Pancreas (tissue), 10 donors: ENCODE results near the gene HSF4. TPM values are rescaled to one million over a fixed set of nuclear protein-coding genes. Genes with fewer than 3 reads are reported as not detected.
A peak's percentile ranks its signal among the peaks of the same experiment; 100 is the strongest.

Experiments
- ATAC-seq, 4 donors: fragments of 200-7000 bp; cut with Tn5 transposase; one replicate each; pipeline versions ENCODE4 v1.8.0 to v1.9.1; 2020; ENCODE audit warnings: mild to moderate bottlenecking in 4 of 4, moderate library complexity in 4 of 4
- DNase-seq, 6 donors: peaks; one replicate each; pipeline ENCODE4 v3.0.0-alpha.2; 2020
- FAIRE-seq: peaks from 2 replicates; lab custom pipeline; 2012; peaks lifted over from hg19 to GRCh38; lab: Jason Lieb, UNC
- H3K27ac ChIP-seq, 4 donors: fragments of 200-600 bp; sonication (generic); 1 replicate in 3 of 4; 2 replicates in 1 of 4; pipeline versions ENCODE4 v1.5.0 to v1.8.0; 2020
- H3K27me3 ChIP-seq, 4 donors: fragments of 200-600 bp; one replicate each; pipeline ENCODE4 v1.8.0; 2021
- H3K36me3 ChIP-seq, 3 donors: fragments of 200-600 bp; sonication (generic) in 1 of 3; one replicate each; pipeline versions ENCODE4 v1.5.0 to v1.8.0; 2020 to 2021
- H3K4me1 ChIP-seq, 3 donors: fragments of 200-600 bp; one replicate each; pipeline ENCODE4 v1.8.0; 2021
- H3K4me3 ChIP-seq, 4 donors: fragments of 200-600 bp; sonication (generic) in 2 of 4; one replicate each; pipeline versions ENCODE4 v1.5.0 to v1.8.0; 2020 to 2021
- H3K9me3 ChIP-seq, 4 donors: fragments of 200-600 bp; one replicate each; pipeline ENCODE4 v1.8.0; 2021
- WGBS, 2 donors: extraction: QIAGEN DNeasy Blood & Tissue Kit; methylation state at CpG; one replicate each; pipeline ENCODE4 v1.1.7; 2013; 5-methylcytosine and 5-hydroxymethylcytosine counted together
- intact Hi-C, 3 donors: fragments of 100-400 bp; cut with DNase I; formaldehyde crosslinking; loops; one replicate each; pipeline versions ENCODE4 v1.11.1 to v1.14.2; 2022
- polyA plus RNA-seq, 2 donors: library from polyadenylated mRNA; stranded (reverse); fragments of 200-250 nt; gene quantifications; one replicate each; pipeline ENCODE4 v1.2.3, GENCODE V29; 2013
- total RNA-seq, 6 donors: library from RNA; stranded (reverse); fragmentation: NEBNext Ultra II Directional in 4 of 6; extraction: Animal tissue kit (Norgen Biotek cat#: 25700) in 4 of 6; gene quantifications; one replicate each; pipeline versions ENCODE4 v1.2.1 to v1.2.4, GENCODE V29; 2021 to 2023
- TF ChIP-seq, protein P1 (sequence below), 4 donors: fragments of 200-600 bp; sonication (generic) in 3 of 4; IDR thresholded peaks; one replicate each; pipeline versions ENCODE4 v1.5.0 to v1.8.0; 2021; ENCODE audit warnings: antibody characterized with exemption in 4 of 4
- donor health status: healthy with polysubstance abuse.
- donor health status: DM: no; HTN: no; CAD: no; lungs with moderate emphysema.
- donor health status: DM: no; HTN: no; CAD: no.
- donor health status: control.
- donor health status: control.
- donor health status: Bipolar disorder and iron deficiency.
- donor health status: DM: yes; HTN: yes; CAD: no.
- donor health status: DM: no; HTN: no; CAD: no.
- donor health status: DM: no; HTN: no; CAD: no.
- donor health status: DM: yes; HTN: yes; CAD: no.

Gene HSF4
- total and polyA plus RNA-seq, 8 donors: 34.9 to 330 (median 61.6) TPM

DNA sequence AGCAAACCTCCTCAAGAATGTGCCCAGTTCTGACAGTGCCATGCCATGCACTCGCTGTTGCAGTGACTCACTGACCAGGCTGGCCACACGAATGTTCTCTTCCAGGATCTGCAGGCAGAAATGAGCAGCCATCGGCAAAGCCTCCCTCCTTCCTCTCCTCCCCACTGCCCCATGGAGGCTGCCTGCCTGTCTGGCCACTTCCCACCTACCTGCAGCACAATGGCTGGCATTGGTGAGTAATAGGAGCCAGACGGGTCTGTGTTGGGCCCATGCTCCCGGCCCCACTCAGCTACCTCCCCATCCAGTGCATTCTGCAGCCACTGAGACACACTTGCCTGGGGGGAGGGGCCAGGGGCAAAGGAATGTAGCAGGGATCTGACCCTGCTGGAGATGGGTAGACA, 22.0 kb downstream of the HSF4 start:
- ATAC-seq (no peak), DNase-seq (no peak), FAIRE-seq (no peak)
- intact Hi-C loops: loop anchor here in 1 of 3 donors (10.0 kb wide), 1 partner anchor 172 kb away; no protein-coding TSS in a partner anchor
- Histone ChIP-seq H3K9me3 (no peaks in the 10 kb centered on the region), H3K4me3 (no peak overlapping the region), H3K4me1 (peaks cover 8 to 18% (median 16%) of the 10 kb centered on the region in 3 donors), H3K27me3 (no peaks in the 10 kb centered on the region), H3K27ac (no peak overlapping the region), H3K36me3 (no peaks in the 10 kb centered on the region)
- WGBS, 2 donors: 40 to 60% methylated on average over 5 of the region's 5 CpGs
- TF ChIP-seq, protein P1, sequence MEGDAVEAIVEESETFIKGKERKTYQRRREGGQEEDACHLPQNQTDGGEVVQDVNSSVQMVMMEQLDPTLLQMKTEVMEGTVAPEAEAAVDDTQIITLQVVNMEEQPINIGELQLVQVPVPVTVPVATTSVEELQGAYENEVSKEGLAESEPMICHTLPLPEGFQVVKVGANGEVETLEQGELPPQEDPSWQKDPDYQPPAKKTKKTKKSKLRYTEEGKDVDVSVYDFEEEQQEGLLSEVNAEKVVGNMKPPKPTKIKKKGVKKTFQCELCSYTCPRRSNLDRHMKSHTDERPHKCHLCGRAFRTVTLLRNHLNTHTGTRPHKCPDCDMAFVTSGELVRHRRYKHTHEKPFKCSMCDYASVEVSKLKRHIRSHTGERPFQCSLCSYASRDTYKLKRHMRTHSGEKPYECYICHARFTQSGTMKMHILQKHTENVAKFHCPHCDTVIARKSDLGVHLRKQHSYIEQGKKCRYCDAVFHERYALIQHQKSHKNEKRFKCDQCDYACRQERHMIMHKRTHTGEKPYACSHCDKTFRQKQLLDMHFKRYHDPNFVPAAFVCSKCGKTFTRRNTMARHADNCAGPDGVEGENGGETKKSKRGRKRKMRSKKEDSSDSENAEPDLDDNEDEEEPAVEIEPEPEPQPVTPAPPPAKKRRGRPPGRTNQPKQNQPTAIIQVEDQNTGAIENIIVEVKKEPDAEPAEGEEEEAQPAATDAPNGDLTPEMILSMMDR (IDR thresholded peaks at IDR 0.05): no peak

DNA sequence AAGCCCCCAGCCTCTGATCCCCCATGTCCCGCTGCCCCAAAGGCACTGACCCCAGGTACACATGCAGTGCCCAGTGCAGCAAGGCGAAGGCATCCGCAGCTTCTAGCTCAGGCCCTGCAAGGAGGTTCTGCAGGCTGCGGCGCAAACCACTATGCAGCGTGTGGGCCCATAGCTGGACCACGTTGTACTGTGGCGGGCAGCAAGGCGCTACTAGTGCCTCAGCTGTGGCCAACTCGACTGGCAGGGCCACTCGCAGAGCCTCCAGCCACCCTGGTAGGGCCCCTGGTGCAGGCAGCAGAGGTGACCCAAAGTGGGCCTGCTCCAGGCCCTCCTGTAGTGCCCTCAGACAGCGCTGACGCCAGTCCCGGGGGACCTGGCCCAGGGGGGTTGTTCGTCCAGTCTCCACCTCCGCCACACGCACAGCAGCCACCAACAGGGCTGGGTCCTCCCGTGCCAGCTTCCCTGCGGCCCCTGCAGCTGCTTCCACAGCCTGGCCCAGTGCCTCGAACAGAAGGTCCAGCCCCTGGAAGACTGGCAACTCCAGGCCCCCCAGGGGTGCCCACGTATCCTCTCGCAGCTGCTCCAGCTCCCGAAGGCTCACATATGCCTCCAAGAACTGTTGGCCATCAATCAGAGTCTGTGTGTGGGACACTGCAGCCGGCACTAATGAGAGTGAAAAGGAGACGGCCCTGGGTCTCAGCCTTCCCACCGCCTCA, 22.8 kb downstream of the HSF4 start:
- Histone ChIP-seq H3K36me3 (no peaks in the 10 kb centered on the region), H3K4me1 (peaks cover 10 to 20% (median 18%) of the 10 kb centered on the region in 3 donors), H3K27me3 (no peaks in the 10 kb centered on the region), H3K27ac (no peak overlapping the region), H3K4me3 (no peak overlapping the region), H3K9me3 (no peaks in the 10 kb centered on the region)
- FAIRE-seq (no peak), ATAC-seq (no peak), DNase-seq (peak in 2 of 6 donors; percentile 35 to 76)
- intact Hi-C loops: loop anchor here in 1 of 3 donors (10.0 kb wide), 1 partner anchor 173 kb away; no protein-coding TSS in a partner anchor
- WGBS, 2 donors: 74 to 77% methylated on average over 26 of the region's 26 CpGs
- TF ChIP-seq, protein P1 (IDR thresholded peaks at IDR 0.05): no peak

DNA sequence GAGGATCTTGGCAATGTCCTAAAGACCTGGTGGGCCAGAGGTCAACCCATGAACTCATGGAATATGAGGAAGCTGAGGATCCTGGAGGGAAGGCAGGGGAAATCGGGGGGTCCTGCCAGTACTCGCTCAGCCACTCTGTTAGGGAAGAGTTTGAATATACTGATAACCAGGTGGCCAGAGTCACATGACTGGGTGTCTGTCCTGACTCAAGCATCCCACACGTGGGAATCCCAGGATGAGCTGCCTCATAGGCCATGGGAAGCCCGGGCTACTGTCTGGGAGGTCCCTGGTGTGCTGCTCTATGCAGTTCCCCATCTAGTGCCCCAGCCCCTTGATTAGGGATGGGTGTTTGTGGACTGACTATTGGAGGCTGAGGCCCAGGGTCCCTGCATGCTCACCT, 23.8 kb downstream of the HSF4 start:
- intact Hi-C loops: loop anchor here in 1 of 3 donors (10.0 kb wide), 1 partner anchor 174 kb away; no protein-coding TSS in a partner anchor
- no peak for FAIRE-seq
- no peaks in the 10 kb centered on the region for H3K27me3 ChIP-seq

DNA sequence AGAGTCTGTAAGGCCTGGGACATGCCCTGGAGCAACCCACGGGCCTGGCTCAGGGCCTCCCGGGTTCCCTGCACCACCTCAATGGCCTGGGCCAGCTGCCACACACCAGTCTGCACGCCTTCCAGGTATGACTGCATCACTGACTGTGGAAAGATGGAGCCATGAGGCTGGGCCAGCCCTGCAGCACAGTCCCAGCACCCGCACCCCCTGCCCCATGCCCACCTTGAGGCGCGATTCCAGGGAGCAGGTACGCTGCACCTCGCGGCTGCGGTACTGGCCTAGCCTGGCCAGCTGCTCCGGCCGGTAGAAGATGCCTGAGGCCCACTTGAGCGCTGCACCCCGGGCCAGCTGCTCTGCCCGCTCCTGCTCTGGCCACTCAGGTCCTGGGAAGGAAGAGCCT, 24.3 kb downstream of the HSF4 start:
- FAIRE-seq (no peak), ATAC-seq (no peak), DNase-seq (peak in 2 of 6 donors; percentile 40 to 75)
- Histone ChIP-seq H3K9me3 (no peaks in the 10 kb centered on the region), H3K4me3 (no peak overlapping the region), H3K36me3 (no peaks in the 10 kb centered on the region), H3K27me3 (no peaks in the 10 kb centered on the region), H3K4me1 (peaks cover 18 to 27% (median 22%) of the 10 kb centered on the region in 3 donors), H3K27ac (no peak overlapping the region)
- intact Hi-C loops: loop anchor here in 1 of 3 donors (10.0 kb wide), 1 partner anchor 174 kb away; no protein-coding TSS in a partner anchor
- WGBS, 2 donors: 86 to 89% methylated on average over 15 of the region's 15 CpGs
- TF ChIP-seq, protein P1 (IDR thresholded peaks at IDR 0.05): no peak

More for the DNA sequence above, 23.8 kb downstream of the HSF4 start:
- H3K4me3 ChIP-seq: no peak overlapping the region
- H3K4me1 ChIP-seq: peaks cover 16 to 22% (median 20%) of the 10 kb centered on the region in 3 donors
- H3K9me3 ChIP-seq: no peaks in the 10 kb centered on the region
- 75 to 81% methylated on average over 4 of the region's 4 CpGs for WGBS, 2 donors
- DNase-seq: no peak
- H3K27ac ChIP-seq: no peak overlapping the region
- no peak for ATAC-seq
- H3K36me3 ChIP-seq: no peaks in the 10 kb centered on the region
- TF ChIP-seq, protein P1 (IDR thresholded peaks at IDR 0.05): no peak

DNA sequence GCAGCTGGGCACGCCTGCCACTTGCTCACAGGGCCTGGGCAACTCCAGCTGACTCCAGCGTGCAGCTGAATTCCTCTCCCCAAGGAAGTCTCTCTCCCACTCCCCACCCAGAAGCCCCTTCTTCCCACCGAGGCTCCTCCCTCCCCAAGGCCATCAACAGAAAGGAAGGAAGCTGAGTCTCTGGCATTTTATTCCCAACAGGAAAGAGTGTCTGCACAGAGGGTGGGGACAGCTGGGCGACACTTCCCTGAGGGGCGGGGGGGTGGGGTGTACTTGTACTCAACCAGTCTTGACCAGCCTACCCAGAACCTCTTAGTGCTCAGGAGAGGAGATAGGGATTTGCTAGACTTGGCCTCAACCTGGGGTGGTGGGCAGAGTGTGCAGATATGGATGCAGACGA, 25.5 kb downstream of the HSF4 start, which contains the start of gene EXOC3L1:
TSS of gene EXOC3L1 (minus strand) at position 96 of the 400 bp plus-strand sequence. CDS start 460 bp downstream, outside the sequence.
- TF ChIP-seq, protein P1 (IDR thresholded peaks at IDR 0.05): no peak
- Histone ChIP-seq H3K36me3 (peaks cover 0 to 5% (median 3%) of the 10 kb centered on the region in 3 donors), H3K4me1 (peaks cover 16 to 22% (median 21%) of the 10 kb centered on the region in 3 donors), H3K27ac (no peak within 1 kb of the TSS), H3K27me3 (no peaks in the 10 kb centered on the region), H3K9me3 (no peaks in the 10 kb centered on the region), H3K4me3 (no peak within 1 kb of the TSS)
- ATAC-seq (no peak), FAIRE-seq (no peak), DNase-seq (no peak)
- intact Hi-C loops: no loop called here
- WGBS, 2 donors: 37 to 47% methylated on average over 6 of the region's 6 CpGs
